Measurements from ENCODE around the gene LCNL1.

DNA sequence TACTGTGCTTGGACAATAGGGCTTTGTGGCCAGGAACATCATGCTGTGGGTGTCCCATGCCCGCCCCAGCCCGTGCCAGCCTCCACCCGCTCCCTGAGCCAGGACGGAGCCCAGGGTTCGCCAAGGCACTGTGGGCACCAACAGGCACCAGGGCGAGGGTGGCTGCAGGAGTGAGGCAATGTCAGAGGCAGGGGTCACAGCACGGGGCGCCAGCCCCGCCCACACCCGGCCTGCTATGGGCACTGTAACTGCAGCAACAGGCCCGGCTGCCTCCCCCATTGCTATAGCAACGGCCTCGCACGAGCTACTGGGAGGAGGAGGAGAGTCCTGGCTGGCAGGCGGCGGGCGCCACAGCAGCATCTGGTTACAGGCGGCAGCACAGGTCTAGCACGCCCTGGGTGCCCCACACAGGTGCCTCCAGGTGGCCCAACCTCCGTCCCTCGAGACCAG, 42.7 kb downstream of the LCNL1 start:
- TF ChIP-seq, protein P1, sequence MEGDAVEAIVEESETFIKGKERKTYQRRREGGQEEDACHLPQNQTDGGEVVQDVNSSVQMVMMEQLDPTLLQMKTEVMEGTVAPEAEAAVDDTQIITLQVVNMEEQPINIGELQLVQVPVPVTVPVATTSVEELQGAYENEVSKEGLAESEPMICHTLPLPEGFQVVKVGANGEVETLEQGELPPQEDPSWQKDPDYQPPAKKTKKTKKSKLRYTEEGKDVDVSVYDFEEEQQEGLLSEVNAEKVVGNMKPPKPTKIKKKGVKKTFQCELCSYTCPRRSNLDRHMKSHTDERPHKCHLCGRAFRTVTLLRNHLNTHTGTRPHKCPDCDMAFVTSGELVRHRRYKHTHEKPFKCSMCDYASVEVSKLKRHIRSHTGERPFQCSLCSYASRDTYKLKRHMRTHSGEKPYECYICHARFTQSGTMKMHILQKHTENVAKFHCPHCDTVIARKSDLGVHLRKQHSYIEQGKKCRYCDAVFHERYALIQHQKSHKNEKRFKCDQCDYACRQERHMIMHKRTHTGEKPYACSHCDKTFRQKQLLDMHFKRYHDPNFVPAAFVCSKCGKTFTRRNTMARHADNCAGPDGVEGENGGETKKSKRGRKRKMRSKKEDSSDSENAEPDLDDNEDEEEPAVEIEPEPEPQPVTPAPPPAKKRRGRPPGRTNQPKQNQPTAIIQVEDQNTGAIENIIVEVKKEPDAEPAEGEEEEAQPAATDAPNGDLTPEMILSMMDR (IDR thresholded peaks at IDR 0.05), result no peak
- TF ChIP-seq REST (IDR thresholded peaks at IDR 0.05; ENCODE audit: insufficient read depth in 1 of 2, low read depth in 2 of 2, low read length in 1 of 2), result no peak
- TF ChIP-seq SIN3A (IDR thresholded peaks at IDR 0.05; ENCODE audit: borderline replicate concordance, insufficient read depth, low read depth, low read length), result no peak
- no peak for TF ChIP-seq POLR2AphosphoS5 (IDR thresholded peaks at IDR 0.05; ENCODE audit: low read depth, low read length)

All from Panc1 (cell line).